Fibroblast of skin of abdomen (primary cell): ENCODE results near the gene CCDC6.
"Not testable (repeated sequence)": the region's sequence is repeated elsewhere in the genome, so short reads cannot be mapped to it uniquely, and the experiment has no call there.

Source experiments
- DNase-seq: peaks from one replicate; pipeline ENCODE4 v3.0.0-alpha.2; 2013

Gene CCDC6

DNA sequence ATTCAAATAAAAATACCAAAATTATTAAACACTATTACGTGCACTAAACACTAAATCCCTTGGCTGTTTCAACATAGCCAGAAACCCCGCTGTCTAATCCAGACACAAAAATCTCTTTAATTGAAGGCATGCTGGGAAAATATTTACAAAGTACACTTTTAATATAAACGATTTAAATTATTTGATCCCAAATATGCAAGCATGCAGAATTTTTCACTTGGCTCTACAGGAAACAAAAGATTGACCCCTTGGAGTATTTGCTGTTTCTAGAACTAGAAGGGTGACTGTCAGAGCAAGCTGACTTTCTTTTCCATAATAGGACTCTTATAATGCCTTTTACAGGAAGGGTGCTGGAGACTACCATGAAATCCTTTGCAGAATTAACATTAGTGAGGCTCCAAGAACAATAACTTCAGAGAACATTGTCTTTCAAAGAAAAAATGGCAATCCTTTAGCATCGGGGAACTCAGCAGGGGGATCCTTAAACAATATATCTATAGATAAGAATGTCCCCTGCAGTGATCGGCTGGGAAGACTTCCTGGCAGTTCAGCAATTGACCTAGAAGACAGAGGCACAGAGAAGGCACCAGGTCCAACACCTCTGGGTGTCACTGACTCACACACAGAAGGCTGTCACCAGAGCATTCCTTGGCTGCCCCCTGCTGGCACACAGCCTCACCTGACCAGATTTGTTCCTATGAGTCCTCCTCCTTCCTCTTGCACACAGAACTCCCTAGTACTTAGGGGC, 97.3 kb downstream of the CCDC6 start:
- peak; percentile 37 for DNase-seq

DNA sequence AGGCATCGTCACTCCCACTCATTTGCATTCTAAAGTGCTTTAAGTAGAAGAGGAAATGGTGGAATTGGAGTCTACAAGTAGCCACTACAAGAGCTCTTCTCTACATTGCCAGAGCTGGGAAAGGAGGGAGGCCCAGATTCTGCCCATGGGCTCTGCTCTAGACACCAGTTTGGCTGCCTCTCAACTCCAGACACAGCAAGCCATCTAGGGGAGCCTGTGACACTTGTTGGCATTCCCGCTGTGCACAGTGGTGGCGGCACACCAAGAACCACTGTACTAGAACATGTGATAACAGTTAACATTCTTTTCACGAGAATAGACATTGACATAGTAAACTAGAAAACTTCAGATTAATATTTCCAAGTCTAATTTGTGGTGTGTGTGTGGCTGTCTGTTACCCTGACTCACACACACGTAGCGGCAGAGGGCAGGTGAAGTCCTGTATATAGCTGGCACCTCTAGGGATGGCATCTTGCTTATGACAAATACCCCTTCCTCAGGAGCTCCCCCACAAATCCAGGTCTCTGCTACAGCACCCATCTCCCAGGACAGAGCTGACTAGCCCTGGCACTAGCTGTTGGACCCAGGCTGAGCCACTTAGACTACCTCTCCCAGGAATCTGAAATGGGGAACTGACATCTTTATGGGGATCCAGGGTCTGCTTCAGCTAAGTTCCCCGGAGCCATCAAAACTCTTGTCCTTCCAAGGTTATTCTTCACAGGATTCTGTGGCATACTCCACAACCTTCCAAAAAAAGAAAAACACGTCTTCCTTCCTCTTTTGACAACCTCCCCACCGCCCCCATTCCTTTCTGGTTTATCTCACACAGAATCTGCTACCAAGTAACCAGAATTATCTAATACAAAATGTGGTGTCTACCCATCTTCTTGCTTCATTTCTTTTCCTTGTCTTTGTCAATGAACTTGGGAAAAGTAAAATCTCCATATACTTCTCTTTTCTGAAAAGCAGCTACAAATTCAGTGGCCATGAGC, 98.4 kb downstream of the CCDC6 start:
- DNase-seq: no peak

DNA sequence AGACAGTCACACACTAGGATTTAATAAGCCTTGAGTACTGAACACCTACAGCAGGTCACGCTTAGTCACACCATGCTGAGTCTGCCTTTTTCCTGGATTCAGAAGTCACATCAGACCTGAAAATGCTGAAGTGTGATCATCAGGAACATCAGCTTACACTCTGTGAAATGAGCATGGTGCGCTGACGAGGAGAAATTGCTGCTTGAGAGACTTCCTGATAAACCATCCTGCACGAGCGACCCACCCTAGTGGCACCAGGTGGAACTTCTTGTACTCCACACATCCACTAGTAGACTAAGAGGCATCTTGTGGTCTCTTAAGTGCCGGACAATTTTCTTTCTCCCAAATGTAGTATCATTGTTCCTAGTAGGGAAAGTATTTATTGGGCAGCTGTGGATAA, 101.3 kb downstream of the CCDC6 start:
- no peak for DNase-seq

DNA sequence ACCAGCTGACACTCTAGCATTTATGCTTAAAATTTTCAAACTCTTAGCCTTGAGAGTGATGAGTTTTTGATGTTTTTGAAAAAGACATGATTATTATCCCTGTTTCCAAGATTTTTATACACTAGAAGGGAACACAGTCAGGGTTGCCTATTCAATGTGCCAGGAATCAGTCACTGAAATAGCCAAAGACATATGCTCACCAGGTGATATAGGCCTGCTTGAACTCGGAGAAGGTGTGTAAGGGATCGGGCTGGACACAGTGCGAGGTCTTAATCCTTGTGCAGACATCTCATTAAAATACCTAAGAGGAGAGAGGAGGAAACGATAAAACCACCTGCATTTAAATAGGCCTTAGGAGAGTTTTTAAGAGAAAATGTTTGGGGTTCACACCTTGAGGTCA, 102.1 kb downstream of the CCDC6 start:
- no peak for DNase-seq

DNA sequence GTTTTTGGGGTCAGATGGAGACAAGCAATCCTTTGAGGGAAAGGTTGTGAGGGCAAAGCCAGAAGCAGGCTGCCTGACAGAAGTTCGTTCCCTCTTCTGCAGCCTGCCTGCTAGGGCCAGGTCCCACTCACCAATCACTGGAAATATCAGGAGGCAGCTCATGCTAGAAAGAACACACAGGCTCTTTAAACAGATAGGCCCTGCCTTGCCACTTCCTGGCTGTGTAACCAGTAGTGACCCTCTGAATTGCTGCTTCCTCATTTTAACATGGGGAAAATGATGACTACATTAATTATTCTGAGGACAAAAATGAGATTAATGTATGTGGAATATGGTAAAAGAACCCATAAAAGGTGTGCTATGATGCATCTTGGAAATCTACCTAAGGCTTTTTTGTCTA, 102.6 kb downstream of the CCDC6 start:
- no peak for DNase-seq

DNA sequence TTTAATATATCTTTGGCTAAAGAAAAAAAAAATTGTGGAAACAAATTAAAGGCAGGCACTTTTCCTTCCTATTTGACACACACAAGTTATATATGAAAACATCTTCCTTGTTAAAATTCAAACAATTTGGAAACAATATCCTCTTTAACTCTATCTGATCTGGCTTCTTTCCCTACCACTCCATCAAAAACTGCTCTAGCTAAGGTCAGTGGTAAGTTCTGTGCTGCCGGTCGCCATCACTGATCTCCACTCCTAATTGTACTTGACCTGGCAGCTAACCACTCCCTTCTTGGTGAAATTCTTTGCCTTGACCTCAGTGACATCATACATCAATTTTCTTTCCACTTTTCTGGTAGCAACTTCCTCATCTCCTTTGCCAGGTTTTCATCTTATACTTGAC, 105.2 kb downstream of the CCDC6 start:
- no peak for DNase-seq

DNA sequence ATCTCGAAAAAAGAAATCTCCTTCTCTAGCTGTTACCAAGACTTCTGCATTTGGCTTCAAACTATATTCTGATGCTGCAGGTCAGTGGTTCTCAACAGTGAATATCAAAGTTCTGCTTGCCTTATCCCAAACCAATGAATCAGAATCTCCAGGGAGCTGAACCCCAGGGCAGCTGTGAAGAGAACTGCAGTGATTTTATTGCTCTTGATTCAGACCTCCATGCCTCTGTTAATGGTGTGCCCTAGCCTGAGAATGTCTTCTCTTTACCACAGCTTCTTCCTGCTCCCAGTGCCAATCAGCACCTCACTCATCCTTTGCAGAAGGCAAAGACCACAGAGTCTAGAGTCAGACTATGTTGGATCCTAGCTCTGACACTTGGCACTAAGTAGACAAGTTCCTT, 106.9 kb downstream of the CCDC6 start:
- DNase-seq: no peak

DNA sequence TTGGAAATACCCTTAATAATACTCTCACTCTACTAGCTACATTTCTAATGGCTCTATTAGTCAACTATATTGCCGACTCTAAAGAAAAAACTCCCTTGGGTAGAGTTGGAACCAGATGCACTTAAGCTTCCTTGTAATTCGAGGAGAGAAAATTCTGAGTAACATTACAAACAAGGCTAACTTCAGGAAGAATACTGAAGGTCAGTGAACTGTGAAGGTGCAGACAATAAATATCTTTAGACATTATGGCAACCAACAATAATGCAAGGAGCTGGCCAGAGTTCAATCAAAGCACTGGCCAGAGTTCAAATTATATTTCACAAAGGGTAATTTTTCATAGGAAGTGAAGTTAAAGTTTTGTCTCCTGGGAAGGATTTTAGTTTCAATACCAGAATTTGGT, 112.4 kb downstream of the CCDC6 start:
- DNase-seq: peak; percentile 9

DNA sequence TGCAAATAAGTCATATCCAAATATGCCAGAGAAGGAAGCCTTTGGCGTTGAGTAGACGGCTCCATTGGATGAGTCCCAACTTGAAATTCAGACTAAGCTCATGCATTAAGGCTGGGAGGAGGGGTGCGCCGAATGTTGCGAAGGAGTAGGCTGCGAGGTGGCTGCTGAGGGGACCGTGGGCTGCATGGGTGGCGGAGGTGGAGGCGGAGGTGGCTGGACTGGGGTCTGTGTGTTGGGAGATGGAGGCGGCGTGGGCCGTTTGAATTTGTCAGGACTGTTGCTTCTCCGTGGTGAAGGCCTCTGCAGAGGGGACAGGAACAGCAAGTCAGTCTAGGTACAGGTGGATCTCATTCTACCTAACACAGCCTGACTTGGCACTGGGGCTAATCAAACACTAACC, 113.5 kb downstream of the CCDC6 start:
- no peak for DNase-seq

DNA sequence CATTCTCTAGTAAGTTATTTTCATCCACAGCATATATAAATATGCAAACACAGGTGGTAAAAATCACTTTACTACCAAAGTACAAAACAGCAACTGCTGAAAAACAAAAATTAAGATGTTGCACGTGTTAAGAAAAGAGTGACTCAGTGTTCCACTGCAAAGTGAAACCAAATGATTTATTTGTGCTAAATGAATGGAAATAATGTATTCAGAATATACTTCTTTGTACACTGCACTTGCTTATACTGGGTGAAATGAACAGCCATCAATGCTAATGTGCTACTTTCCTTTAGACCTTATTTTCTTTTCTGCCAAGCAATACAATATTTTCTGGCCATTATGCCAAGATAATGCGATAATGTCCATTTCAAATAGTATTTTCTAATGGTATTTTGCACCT, 114.8 kb downstream of the CCDC6 start:
- DNase-seq: no peak

DNA sequence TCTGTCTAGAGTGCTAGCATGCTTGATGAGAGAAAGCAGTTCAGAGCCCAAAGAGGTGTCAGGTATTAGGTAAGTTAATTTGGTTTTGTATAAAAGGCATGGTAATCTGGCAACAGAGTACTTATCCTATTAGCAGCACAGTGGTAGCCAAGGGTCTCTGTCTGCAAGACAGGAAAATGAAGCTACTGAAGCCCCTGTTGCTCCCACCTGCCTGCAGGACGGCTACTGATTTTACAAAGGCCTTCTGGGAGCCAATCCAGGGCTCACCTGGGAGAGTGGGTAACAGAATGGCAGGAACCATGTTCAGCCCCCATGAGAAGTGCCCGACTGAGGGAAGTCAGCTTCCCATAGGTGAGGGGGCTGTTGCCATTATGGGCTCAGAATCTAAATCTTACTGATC, 116.3 kb downstream of the CCDC6 start:
- not testable (repeated sequence) for DNase-seq

DNA sequence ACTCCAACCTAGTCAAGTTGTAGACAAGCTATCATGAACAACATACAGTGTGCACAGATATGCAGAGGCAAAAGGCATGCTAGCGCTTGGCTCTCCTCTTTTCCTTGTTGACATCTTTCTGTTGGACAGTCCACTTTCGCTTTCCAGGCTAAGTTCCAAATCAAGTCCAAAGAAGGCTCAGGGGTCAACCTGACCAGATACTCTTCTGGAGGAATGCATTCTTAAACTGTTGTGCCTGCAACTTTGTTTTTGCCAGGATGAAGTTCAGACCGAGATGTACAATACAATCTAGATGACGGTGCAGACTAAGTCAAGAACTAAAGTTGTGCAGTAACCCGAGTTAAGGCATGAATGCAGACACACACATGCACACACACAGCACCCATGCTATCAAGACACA, 117.4 kb downstream of the CCDC6 start:
- DNase-seq: not testable (repeated sequence)

DNA sequence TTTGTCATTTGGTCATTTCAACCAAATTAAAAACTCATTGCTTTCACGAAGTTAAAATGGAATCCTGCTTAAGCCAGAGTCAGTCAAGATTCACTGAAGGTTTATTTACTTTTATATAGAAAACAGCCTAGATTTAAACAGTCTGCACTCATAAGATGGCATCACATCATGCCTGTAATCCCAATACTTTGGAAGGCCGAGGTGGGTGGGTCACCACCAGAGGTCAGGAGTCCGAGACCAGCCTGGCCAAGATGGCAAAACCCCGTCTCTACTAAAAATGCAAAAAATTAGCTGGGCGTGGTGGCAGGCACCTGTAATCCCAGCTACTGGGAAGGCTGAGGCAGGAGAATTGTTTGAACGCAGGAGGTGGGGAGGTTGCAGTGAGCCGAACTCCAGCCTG, 119.3 kb downstream of the CCDC6 start:
- not testable (repeated sequence) for DNase-seq

DNA sequence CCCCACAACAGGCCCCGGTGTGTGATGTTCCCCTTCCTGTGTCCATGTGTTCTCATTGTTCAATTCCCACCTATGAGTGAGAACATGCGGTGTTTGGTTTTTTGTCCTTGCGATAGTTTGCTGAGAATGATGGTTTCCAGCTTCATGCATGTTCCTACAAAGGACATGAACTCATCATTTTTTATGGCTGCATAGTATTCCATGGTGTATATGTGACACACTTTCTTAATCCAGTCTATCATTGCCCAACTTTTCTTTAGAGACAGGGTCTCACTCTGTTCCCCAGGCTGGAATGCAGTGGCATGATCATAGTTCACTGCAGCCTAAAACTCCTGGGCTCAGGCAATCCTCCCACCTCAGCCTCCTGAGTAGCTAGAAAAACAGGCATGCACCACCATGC, 120.9 kb downstream of the CCDC6 start:
- not testable (repeated sequence) for DNase-seq

DNA sequence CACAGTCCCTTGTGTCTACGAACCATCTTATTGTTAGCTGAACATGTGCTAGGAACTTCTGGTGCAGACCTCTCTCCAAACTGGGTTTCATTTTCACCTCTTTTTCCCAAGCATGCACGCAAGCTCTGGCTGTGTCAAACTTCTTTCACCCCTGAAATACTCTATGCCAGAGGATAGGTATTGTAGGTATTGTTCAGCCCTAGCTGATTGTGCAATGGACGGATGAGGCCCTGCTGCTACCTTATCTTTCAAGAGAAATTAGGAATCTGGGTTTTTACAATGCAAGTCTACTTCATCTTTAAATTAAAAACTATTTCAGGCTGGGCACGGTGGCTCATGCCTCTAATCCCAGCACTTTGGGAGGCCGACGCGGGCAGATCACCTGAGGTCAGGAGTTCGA, 124.8 kb downstream of the CCDC6 start:
- DNase-seq: no peak

DNA sequence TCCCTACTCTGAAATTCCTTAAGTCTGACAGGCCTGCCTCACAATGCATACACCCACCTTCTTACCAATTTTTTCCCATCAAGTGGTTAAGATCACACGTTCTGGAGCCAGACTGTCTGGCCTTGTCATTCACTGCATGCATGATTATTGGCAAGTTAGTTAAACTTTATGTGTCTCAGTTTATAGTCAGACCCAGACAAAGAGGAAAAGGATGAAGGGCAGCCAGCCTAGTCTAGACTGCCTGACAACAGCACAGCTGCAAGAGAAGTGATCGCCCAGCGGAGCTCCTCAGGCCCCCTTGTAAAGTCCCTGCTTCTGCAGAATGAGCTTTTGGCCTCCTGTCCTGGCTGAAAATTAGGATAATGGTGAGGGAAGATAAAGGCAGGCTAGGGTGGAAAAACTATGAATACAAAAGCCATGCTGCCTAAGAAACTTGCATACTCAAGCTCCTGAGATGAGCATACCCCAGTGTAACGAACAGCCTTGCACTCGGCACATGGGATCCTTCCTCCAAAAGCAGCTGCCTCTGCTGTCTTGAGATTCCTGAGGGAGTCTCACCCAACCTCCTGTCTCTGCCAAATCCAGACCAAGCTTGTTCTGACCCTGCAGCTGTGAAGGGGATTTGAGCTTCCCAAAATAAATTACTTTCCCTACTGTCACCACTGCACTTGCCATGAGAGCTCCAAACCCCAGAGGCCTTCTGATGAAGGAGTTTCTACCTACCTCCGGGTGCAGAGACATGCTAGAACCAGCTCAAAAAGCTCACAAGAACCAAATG, 126.4 kb downstream of the CCDC6 start:
- no peak for DNase-seq

DNA sequence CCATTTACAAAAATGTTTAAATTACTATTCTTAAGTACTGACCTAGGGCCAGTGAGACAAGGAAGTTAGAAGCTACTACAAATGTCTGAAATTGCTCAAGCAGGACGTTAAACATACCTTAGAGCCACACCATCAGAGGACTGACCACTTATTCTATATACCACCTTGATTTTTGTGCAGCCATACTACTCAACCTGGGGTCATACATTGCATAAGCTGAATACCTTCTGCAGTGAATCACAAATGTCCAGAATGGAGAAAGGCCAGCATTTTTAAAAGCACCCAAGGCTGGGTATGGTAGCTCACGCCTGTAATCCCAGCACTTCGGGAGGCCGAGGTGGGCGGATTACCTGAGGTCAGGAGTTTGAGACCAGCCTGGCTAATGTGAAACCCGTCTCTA, 131.9 kb downstream of the CCDC6 start:
- no peak for DNase-seq

DNA sequence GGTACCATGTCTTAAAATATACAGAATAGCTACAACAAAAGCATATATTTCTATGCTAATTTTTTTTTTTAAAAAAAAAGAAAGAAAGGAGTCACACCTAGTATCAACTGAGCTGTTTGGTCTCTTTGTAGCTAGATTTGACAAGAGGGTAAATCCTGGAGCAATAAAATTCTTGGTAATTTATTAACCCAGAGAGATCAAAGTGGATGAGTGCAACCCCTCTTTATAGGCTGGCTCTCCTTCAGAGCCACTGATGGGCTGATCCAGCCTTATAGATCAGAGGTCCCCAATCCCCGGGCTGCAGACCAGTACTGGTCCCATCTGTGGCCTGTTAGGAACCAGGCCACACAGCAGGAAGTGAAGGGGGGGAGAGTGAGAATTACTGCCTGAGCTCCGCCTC, 133.3 kb downstream of the CCDC6 start:
- DNase-seq: no peak

DNA sequence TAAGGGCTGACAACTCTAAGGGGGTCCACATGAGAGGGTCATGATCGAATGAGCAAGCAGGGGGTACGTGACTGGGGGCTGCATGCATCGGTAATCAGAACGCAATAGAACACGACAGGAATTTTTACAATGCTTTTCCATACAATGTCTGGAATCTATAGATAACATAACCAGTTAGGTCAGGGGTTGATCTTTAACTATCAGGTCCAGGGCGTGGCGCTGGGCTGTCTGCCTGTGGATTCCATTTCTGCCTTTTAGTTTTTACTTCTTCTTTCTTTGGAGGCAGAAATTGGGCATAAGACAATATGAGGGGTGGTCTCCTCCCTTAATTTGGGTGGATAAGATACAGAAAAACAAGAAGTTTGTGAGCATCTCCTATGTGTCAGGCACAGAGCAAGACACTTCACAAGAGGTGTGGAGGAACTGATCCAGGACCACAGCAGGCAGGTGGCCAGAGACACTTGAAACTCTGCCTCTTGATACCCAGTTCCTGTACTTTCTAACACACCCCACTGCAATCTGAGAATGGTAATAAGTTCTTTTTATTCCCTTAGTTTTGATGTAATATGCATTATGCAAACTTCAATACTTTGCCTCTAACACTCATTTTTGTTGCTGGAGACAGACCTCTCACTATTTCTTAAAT, 135.1 kb downstream of the CCDC6 start:
- DNase-seq: no peak

DNA sequence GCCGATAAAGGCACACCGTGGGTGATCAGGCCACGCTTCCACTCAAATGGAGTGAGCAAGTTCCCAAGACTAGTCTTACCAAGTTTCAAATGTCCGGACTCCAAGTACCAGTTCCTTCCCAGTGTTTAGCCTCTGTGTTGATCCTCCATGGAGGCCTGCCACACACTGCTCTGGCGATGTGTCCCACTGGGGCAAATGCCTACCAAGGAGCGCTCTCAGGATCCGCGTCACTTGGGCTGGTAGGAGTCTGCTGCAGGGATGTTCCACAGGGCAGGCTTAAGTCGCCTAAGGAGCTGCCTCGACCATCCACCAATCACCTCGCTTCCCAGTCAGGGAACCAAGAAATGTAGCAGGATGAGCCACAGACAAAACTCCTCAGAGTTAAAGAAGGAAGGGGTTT, 135.7 kb downstream of the CCDC6 start:
- DNase-seq: no peak

DNA sequence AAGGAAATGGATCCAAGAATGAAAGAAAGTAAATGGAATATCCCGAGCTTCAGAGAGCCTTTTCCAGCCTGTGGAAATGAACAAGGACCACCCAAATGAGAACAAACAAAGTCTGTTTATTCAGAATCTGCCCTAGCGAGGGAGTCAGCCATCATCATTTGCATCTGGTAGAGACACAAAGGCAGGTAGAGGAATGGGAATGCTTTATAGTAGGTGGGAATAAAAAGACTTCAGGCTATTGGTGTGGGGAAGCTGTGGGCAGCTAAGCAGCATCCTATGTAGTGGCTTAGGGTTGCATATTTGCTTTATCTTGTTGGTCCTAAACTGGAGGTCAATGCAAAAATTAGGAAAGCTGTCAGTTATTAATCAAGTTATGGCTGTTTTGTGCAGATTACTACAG, 143.9 kb downstream of the CCDC6 start:
- DNase-seq: no peak

DNA sequence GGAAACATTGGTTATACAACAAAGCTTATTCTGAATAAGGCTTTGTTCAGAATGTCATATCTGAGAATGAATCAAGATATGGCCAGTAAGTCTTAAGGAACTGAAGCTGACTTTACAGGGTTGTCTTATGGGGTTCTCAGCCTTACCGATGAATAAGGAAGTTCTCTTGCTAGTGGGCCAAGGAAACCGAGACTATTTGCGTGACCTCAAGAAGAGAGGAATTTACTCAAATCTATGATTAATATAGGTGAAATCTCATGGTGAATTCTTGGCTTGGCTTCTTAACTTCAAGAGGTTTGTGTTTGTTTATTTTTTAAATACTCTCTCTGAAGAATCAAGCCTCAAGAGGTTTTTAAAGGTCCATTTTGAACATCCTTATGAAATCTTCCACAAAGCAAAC, 148.4 kb downstream of the CCDC6 start:
- peak; percentile 20 for DNase-seq

DNA sequence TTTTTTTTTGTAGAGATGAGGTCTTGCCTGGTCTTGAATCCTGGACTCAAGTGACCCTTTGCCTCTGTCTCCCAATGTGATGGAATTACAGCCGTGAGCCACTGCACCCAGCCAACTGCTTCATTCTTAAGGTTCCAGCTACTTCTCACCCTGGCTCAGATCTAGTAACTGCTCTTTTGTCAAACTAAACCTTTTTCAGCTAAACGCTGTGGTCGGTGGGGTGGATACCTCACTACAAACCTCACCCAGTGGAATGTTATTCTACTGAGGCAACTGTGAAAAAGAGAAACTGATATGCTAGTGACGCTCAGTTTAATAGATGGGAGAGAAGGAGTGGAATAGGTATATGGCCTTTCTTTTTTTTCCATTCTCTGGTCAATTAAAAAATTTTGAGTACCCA, 151.4 kb downstream of the CCDC6 start:
- no peak for DNase-seq
